GM20000 (cell line): ENCODE results near the gene CIC.
A peak's percentile ranks its signal among the peaks of the same experiment; 100 is the strongest.

ENCODE experiments used
- DNase-seq: peaks from one replicate; pipeline ENCODE4 v3.0.0; 2012; ENCODE audit warnings: low spot score
- TF ChIP-seq, protein P1 (sequence below): IDR thresholded peaks from 2 replicates; pipeline ENCODE4 v1.5.1; 2012; ENCODE audit warnings: mild to moderate bottlenecking, control low read depth; ENCODE audit errors: extremely low read depth, missing control alignments

The CIC gene

DNA sequence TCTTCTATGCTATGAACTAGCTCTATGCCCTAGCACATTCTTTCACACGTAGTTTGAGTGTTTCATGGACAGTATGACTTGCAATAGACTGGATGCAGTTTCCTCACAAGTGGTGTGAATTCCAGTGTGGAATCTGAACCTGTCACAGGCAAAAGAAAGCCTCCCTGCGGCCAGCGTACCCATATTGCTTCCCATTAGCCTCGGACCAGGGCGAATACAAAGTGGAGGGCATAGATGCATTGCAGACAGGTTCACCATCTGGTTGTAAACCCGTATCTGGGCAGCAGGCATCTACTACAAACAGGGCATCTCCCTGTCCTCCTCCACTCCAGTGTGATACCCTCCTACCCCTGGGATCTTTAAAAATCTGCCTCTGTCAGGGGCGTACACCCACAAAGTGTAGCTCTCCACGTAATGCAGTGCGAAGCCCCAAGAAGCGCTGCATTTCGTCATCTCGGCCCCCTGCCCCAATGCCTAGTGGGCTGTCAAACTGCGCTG is 1.4 kb upstream of the CIC start:
- no peak for DNase-seq
- TF ChIP-seq, protein P1, sequence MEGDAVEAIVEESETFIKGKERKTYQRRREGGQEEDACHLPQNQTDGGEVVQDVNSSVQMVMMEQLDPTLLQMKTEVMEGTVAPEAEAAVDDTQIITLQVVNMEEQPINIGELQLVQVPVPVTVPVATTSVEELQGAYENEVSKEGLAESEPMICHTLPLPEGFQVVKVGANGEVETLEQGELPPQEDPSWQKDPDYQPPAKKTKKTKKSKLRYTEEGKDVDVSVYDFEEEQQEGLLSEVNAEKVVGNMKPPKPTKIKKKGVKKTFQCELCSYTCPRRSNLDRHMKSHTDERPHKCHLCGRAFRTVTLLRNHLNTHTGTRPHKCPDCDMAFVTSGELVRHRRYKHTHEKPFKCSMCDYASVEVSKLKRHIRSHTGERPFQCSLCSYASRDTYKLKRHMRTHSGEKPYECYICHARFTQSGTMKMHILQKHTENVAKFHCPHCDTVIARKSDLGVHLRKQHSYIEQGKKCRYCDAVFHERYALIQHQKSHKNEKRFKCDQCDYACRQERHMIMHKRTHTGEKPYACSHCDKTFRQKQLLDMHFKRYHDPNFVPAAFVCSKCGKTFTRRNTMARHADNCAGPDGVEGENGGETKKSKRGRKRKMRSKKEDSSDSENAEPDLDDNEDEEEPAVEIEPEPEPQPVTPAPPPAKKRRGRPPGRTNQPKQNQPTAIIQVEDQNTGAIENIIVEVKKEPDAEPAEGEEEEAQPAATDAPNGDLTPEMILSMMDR = no peak

DNA sequence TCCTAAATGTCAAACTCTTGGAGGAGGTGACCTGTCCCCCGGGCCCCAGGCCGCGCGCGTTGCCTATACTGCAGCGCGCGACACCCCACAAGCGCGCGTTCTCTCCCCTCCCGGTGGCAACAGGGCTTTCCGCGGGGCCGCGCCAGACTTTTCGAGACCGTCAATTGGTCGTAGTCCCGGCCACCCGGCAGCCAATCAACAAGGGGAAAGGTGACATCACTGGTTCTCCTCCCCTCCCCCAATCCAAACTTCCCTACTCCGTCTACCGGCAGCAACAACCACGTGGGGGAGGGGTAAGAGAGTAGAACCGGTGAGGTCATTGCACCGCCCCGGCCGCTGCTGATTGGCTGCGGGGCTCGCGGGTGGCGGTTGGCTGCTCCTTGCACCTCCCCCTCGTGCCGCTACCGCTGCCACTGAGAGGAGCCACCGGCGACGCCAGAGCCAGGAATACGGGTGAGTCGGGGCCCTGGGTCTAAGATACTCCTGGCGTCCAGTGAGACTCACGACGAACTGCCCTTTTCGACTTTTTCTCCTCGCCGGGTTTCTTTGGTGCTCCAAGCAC is 829 bp upstream of the CIC start:
- TF ChIP-seq, protein P1 = no peak
- DNase-seq = peak; percentile 90

DNA sequence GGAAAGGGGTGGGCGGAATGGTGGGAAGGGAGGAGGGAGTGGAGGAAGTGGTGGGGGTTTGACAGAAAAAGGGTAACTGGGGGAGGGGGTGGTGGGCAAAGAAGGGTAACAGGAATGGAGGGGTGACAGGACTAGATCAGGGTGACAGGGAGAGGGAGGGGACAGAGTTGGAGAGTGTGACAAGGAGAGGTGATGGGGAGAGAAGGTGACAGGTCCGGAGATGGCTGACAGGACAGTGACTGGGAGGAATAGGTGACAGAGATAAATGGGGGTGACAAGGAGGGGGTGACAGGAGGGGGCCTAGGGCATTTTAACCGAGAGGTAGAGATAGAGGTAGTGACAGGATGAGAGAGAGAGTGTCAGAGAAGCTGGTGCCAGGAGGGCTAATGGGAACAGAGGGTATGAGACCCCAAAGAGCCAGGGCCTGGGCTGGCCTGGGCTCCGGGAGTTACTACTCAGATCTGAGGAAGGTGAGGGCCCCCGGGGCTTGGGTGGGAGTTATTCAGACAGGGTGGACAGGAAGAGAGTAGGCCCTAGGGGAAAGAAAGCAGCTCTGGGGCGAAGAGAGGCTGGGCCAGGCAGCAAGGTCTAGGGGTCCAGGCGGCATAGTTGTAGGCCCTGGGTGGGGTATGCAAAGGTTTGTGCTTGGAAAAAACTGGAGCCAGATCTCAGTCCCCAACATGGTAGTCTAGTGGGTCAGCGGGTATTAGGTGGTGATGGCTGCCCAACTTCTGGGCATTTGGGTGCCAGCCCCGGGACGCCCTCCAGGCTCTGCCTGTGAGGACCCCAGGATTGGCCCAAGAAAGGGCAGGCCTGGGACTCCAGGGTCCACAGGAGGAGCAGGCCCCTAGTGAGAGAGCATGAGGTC is 660 bp downstream of the CIC start:
- no peak for DNase-seq
- TF ChIP-seq, protein P1 = no peak

DNA sequence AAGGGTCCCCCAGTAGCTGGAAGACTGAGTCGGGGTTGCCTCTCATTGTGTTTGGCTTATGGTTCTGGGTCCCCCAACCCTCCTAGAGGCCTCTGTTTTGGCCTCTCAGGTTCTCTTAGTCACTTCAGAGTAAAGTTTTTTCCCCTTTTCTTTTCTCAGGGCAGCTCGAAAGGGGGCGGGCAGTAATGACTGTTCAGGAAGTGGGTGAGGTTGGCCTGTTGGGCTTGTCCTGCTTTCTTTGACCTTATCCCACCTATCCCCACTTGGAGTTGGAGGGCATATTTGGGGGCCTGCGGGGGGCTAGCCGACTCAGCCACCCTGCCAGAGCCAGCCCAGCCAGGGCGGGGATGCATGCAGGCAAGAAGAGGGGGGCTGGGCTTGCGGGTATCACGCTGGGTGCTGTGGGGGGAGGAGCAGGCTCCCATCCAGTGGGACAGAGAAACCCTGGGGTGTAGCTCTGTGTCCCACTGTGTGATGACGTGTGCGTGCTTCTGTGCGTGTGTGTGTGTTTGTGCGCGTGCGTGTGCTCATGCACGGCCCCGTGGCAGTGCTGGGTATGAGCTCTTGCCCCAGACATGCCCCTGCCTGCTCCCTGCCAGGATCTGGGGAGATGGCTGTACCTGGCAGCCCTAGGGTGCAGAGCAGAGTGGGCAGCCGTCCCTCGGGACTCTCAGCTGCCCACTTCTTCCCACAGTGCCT is 1.4 kb downstream of the CIC start:
- TF ChIP-seq, protein P1 = no peak
- peak; percentile 68 for DNase-seq

DNA sequence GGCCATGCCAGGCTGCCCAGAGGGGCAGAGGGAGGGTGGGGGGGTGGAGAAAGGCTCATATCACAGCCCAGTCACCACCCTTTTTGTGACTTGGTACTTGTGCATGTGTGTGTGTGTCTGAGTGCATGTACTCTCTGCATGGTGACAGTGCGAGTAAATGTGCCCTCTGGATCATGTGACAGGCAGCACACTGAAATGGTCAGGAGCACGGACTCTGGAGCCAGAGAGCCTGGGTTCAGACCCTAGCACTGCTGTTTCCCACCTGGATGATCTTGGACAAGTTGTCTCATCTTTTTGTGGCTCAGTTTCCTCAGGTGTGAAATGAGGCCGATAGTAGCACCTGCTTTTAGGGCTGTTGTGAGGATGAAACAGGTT is 2.0 kb downstream of the CIC start:
- no peak for DNase-seq
- TF ChIP-seq, protein P1 = no peak

DNA sequence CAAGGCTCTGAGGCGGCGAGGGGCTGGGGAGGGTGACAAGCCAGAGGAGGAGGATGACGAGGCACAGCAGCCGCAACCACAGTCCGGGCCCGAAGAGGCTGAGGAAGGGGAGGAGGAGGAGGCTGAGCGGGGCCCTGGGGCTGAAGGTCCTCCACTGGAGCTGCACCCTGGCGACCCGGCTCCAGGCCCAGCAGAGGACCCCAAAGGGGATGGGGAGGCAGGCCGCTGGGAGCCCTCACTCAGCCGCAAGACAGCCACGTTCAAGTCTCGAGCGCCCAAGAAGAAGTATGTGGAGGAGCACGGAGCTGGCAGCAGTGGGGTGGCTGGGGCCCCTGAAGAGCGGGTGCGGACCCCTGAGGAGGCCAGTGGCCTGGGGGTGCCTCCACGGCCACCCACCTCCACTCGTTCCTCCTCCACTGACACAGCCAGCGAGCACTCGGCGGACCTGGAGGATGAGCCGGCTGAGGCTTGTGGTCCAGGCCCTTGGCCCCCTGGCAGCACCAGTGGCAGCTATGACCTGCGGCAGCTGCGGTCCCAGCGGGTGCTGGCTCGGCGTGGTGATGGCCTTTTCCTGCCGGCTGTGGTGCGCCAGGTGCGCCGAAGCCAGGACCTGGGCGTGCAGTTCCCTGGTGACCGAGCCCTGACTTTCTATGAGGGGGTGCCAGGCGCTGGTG is 2.9 kb downstream of the CIC start:
- TF ChIP-seq, protein P1 = no peak

More for the DNA sequence above, 2.9 kb downstream of the CIC start:
- no peak for DNase-seq
